GM21381 (cell line): ENCODE measurements around the gene FOSL1.
"Not testable (repeated sequence)": the region's sequence is repeated elsewhere in the genome, so short reads cannot be mapped to it uniquely, and the experiment has no call there.

Experiments used
- ATAC-seq: cut with Tn5 transposase; IDR thresholded peaks from one replicate; pipeline ENCODE4 v1.9.1; 2021; ENCODE audit warnings: mild to moderate bottlenecking, moderate library complexity; ENCODE audit not compliant: unreplicated experiment

The FOSL1 gene

GRCh38 chr11:65897020-65897471 is 3.1 kb downstream of the FOSL1 start:
- ATAC-seq, result no peak

DNA sequence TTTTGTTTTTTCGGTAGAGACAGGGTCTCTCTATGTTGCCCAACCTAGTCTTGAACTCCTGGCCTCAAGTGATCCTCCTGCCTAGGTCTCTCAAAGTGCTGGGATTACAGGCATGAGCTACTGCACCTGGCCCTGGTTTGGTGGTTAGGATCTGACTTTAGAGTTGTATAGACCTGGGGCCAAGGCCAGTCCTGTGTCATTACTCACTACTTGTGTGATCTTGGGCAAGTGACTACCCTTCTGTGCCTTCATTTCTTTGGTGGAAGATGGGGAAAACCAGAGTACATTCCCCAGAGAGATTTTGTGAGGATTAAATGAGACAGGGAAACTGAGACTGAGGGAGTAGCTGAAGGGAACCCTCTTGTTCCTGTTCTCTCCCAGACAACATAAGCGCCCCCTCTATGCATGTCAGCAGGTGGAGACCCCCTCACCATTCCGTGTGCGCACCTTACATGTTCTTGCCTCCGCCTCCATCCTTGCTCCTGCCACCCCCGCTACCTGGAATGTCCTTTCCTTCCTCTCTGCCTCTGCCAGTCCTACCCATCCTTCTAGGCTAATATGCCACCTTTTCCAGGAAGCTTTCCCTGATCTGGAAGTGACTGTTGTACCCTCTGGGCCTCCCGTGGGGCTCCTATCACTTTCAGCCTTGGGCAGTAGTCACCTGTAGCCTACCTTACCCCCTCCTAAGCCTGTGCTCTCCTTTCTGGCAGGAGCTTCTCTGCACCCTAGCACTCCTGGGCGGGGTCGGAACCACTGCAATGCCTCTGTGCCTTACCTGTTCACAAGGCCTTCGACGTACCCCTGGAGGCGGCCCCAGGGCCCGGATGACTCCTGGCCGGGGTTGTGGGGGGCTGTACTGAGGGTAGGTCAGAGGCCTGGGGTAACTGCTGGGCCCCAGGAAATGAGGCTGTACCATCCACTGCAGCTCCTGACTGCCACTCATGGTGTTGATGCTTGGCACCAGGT is 3.9 kb downstream of the FOSL1 start:
- no peak for ATAC-seq

GRCh38 chr11:65895482-65895981 is 4.7 kb downstream of the FOSL1 start:
- ATAC-seq, result no peak

DNA sequence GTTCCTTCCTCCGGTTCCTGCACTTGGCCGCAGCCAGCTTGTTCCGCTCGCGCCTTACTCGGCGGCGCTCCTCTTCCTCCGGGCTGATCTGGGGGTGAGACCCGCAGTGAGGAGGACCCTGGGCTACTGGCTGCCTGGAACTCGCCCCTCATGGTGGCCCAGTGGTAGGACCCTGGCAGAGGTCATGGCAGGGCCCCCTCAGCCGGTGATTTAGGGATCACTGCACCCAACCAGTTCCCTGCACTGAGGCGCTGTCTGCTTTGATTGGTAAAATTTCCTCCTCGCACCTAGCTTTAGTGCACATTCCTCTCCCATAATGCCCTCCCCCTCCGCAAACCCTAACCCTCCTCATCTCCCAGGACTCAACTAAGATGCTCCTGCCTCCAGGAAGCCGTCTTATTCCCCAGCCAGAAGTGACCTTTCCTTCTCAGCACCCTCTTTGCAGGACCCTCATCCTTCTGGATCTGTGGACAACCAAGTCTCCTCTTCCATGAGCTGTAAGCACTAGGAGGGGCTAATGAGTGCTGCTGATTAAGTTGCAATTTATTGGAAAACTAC is 6.1 kb downstream of the FOSL1 start:
- no peak for ATAC-seq

DNA sequence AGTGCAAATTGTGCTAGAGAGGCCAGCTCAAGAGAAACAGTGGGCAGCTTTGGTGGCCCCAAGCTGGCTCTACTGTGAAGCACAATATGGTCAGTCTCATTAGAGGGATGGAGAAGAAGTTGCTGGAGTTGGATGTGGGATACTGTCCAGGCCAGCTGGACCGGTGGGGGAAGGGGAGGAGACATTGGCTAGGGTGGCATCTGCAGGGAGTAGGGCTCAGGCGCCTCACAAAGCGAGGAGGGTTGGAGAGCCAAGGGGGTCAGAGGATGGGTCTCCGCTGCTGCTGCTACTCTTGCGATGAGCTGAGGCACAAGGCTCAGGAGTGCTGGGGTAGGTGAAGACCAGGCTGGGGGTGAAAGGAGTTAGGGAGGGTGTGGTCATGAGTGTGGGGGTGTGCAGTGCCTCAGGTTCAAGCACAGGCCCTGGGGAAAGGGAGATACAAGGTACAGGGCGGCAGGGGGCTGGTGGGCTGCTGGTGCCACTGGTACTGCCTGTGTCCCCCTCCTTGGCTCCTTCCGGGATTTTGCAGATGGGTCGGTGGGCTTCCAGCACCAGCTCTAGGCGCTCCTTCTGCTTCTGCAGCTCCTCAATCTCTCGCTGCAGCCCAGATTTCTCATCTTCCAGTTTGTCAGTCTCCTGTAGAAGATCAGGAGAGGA is 7.4 kb downstream of the FOSL1 start:
- ATAC-seq, result no peak

- ATAC-seq, result not testable (repeated sequence)
Measured at GRCh38 chr11:65892137-65892540, 8.0 kb downstream of the FOSL1 start.

GRCh38 chr11:65891219-65892136 is 8.7 kb downstream of the FOSL1 start:
- ATAC-seq, result no peak

GRCh38 chr11:65890324-65891218 is 9.6 kb downstream of the FOSL1 start, which contains the start of gene CCDC85B:
Gene CCDC85B, plus strand, starts transcription at chr11:65890673. Its CDS starts 111 bp downstream, at chr11:65890784.
- ATAC-seq, result peak; percentile 49

DNA sequence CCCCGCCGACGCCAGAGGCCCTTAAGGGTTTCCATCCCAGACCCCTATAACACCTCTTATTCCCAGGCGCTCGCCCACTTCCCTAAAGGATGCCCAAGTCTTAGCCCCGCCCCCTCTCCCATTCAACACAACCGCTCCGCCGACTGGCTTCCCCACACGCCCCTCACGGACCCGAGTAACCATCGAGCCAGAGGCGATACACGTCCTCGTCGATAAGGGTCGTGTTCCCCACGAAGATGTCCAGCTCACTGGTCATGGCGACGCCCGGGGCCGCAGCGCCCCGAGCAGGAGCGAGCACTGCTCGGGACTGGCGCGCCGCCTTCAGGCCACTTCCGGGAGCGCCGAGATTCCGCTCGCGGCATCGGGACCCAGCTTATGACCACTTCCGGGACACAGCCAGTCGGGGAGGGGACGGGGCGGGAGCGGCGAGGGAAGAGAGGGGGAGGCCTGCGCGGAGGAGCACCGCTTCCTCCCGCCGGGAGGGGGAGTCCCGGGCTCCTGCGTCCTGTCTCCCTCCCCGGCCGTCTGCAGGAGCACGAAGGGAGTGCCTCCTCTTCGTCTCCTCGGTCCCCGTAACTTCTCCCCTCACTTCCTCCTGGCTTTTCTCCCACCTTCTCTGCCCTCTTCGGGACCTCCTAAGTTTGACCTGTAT is 11.9 kb downstream of the FOSL1 start, which contains the start of gene FIBP:
Gene FIBP (minus strand): TSS at position 309 of the 652 bp plus-strand sequence. CDS start 53 bp downstream, at position 256.
- ATAC-seq, result peak; percentile 55

GRCh38 chr11:65887723-65888162 is 12.4 kb downstream of the FOSL1 start:
- ATAC-seq, result peak; percentile 1

DNA sequence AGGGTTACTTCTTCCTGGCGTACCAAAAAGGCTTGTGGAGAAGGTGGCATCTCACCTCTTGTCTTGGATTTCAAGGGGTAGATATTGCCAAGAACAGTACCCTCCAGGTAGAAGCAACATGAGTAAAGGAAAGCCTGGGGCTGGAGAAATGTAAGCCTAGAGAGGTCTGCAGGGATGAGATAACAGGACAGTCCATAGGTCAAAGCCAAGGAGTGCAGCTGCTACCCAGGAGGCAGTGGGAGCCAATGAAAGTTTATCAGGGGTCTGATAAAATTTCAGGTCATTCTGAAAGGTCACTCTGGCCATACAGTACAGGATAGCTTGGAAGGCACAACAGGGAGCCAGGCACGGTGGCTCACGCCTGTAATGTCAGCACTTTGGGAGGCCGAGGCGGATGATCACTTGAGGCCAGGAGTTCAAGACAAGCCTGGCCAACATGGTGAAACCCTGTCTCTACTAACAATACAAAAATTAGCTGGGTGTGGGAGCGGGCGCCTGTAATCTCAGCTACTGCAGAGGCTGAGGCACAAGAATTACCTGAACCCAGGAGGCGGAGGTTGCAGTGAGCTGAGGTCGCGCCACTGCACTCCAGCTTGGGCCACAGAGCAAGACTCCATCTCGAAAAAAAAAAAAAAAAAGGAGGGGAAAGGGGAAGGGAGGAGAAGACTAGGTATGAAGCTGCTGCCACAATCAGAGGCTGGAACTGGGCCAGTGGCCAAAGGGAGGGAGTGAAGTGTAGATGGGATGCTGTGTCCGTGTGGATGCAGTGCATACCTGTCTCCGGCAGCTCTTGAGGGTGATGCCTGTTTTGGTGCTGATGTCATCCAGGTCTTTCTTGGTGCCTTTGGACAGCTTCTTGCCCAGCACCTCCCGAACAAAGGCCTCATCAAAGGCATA is 13.1 kb downstream of the FOSL1 start:
- ATAC-seq, result no peak

GRCh38 chr11:65885808-65886536 is 14.2 kb downstream of the FOSL1 start:
- ATAC-seq, result no peak

DNA sequence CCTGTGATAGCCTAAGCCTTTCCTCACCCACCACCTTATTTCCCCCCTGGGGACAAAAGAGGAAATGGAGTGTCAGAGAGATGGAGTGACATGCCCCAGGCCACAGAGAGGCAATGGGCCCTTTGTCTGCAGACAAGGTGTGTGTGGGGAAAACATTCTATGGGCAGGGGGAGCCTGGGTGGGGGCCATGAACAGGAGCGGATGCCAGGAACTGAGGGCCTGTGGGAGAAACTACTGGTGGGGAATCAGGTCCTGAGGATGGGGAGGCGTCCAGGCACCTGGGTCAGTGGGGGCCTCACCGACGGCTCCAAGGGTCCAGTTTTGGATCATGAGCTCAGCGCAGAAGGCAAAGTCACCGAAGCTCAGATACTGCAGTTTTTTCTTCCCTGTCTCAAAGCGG is 15.0 kb downstream of the FOSL1 start:
- no peak for ATAC-seq

DNA sequence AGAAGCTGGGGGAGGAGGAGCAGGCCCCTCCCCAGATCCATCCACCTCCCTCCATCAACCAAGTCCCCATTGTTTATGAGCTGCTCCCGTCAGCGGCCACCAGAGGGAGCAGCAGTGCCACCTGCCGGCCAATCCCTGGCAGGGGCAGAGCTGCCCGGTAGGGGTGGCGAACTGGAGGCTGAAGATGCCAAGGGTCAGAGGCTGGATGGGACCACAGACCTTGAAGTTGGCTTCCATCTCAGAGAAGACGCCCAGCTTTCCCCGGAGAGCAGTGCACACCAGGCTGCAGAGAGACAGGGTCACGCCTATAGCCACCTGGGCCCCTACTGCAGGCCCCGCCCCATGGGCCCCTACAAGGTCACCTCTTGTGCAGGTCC is 15.5 kb downstream of the FOSL1 start:
- ATAC-seq, result no peak

- ATAC-seq, result no peak
Measured at GRCh38 chr11:65883786-65884715, 16.1 kb downstream of the FOSL1 start.
